GM19025 (cell line): Measurements from ENCODE around the gene AHRR.

Experiments
- ATAC-seq: cut with Tn5 transposase; IDR thresholded peaks from one replicate; pipeline ENCODE4 v1.9.1; 2021; ENCODE audit warnings: mild to moderate bottlenecking, low read depth, moderate library complexity; ENCODE audit not compliant: unreplicated experiment

Gene AHRR

GRCh38 chr5:423626-424261 is 102.2 kb downstream of the AHRR start:
- ATAC-seq: no peak

GRCh38 chr5:424301-425110 is 103.0 kb downstream of the AHRR start:
- peak; percentile 86 for ATAC-seq

- no peak for ATAC-seq
Observed at GRCh38 chr5:425714-426113, 104.2 kb downstream of the AHRR start.

- no peak for ATAC-seq
Observed at GRCh38 chr5:426392-426976, 105.0 kb downstream of the AHRR start.

GRCh38 chr5:427415-428087 is 106.0 kb downstream of the AHRR start:
- no peak for ATAC-seq

GRCh38 chr5:428219-428618 is 106.7 kb downstream of the AHRR start:
- no peak for ATAC-seq

GRCh38 chr5:428754-429452 is 107.4 kb downstream of the AHRR start:
- ATAC-seq: no peak

GRCh38 chr5:429453-430188 is 108.1 kb downstream of the AHRR start:
- ATAC-seq: no peak

GRCh38 chr5:430214-430925 is 108.9 kb downstream of the AHRR start:
- no peak for ATAC-seq

GRCh38 chr5:431001-431710 is 109.6 kb downstream of the AHRR start:
- ATAC-seq: peak; percentile 70

- no peak for ATAC-seq
Observed at GRCh38 chr5:431711-432050, 110.2 kb downstream of the AHRR start.

GRCh38 chr5:432201-432927 is 110.8 kb downstream of the AHRR start:
- no peak for ATAC-seq

- no peak for ATAC-seq
Observed at GRCh38 chr5:432928-433791, 111.6 kb downstream of the AHRR start.

- ATAC-seq: no peak
Observed at GRCh38 chr5:433836-434235, 112.3 kb downstream of the AHRR start.

GRCh38 chr5:434443-435146 is 113.1 kb downstream of the AHRR start:
- no peak for ATAC-seq

GRCh38 chr5:435156-435790 is 113.8 kb downstream of the AHRR start:
- ATAC-seq: no peak
